Thyroid gland (tissue), 4 donors: ENCODE results near the gene SERPINB5. TPM values are rescaled to one million over a fixed set of nuclear protein-coding genes. Genes with fewer than 3 reads are reported as not detected.

Experiments used
- DNase-seq, 2 donors: peaks; one replicate each; pipeline ENCODE4 v3.0.0-alpha.2; 2019
- H3K27ac ChIP-seq, 3 donors: fragments of 200-600 bp; sonication (generic); 1 replicate in 2 of 3; 2 replicates in 1 of 3; pipeline ENCODE4 v1.5.1; 2016 to 2019; ENCODE audit warnings: mild to moderate bottlenecking in 1 of 3, moderate library complexity in 1 of 3
- H3K27me3 ChIP-seq: fragments of 200-600 bp; sonication (generic); one replicate; pipeline ENCODE4 v1.5.1; 2019
- H3K36me3 ChIP-seq, 2 donors: fragments of 200-600 bp; sonication (generic); one replicate each; pipeline ENCODE4 v1.5.1; 2016 to 2019
- H3K4me1 ChIP-seq, 2 donors: fragments of 200-600 bp; sonication (generic); one replicate each; pipeline ENCODE4 v1.5.1; 2017 to 2019
- H3K4me3 ChIP-seq, 3 donors: fragments of 200-600 bp; sonication (generic); replicated peaks in 1 of 3; 1 replicate in 2 of 3; 2 replicates in 1 of 3; pipeline ENCODE4 v1.5.1; 2016; ENCODE audit warnings: mild to moderate bottlenecking in 1 of 3
- H3K9me3 ChIP-seq: fragments of 200-600 bp; sonication (generic); one replicate; pipeline ENCODE4 v1.5.1; 2017
- CTCF ChIP-seq, 6 experiments: fragments of 200-600 bp in 3 of 6; fragments of 450-650 bp in 3 of 6; sonication (generic) in 3 of 6; IDR thresholded peaks; one replicate each; pipeline ENCODE4 v1.5.1; 2016 to 2019; ENCODE audit warnings: antibody characterized with exemption in 6 of 6, mild to moderate bottlenecking in 2 of 6, inconsistent platforms in 1 of 6, moderate library complexity in 1 of 6
- POLR2A ChIP-seq, 2 donors: fragments of 450-650 bp; IDR thresholded peaks; one replicate each; pipeline ENCODE4 v1.6.1; 2017; ENCODE audit warnings: antibody characterized with exemption in 2 of 2, mild to moderate bottlenecking in 2 of 2, moderate library complexity in 1 of 2
- WGBS, 2 donors: methylation state at CpG; one replicate each; pipeline ENCODE4 v1.1.5; 2017; 5-methylcytosine and 5-hydroxymethylcytosine counted together
- intact Hi-C: fragments of 100-400 bp; cut with DNase I; formaldehyde crosslinking; loops from one replicate; pipeline ENCODE4 v1.15.1; 2023
- total RNA-seq, 4 donors: library from RNA; depleted of rRNA; stranded (reverse); fragments of >200 nt; gene quantifications; one replicate each; pipeline ENCODE4 v1.2.3, GENCODE V29; 2016

The SERPINB5 gene
- total RNA-seq, 4 donors from 2014 or later, result not detected

GRCh38 chr18:63539904-63540510, 63.2 kb downstream of the SERPINB5 start:
- intact Hi-C loops, result no loop called here
- 42 to 44% methylated on average over 3 of the region's 3 CpGs for WGBS, 2 donors

GRCh38 chr18:63542069-63542468, 65.3 kb downstream of the SERPINB5 start, which contains the start of gene SERPINB12:
Gene SERPINB12 (plus strand): TSS chr18:63542369. CDS start chr18:63556160, 13,791 bp downstream.
- no peaks in the 10 kb centered on the region for H3K36me3 ChIP-seq
- WGBS, 2 donors, result 69 to 78% methylated on average over 1 of the region's 1 CpG
- H3K4me1 ChIP-seq, result peaks cover 0 to 3% of the 10 kb centered on the region in 2 donors
- intact Hi-C loops, result no loop called here
- TF ChIP-seq POLR2A (IDR thresholded peaks at IDR 0.05) (no peak), CTCF (IDR thresholded peaks at IDR 0.05) (no peak)
- no peak for DNase-seq
- H3K9me3 ChIP-seq, result no peaks in the 10 kb centered on the region
- no peaks in the 10 kb centered on the region for H3K27me3 ChIP-seq
- no peak within 1 kb of the TSS for H3K27ac ChIP-seq
- H3K4me3 ChIP-seq, result no peak within 1 kb of the TSS

More at GRCh38 chr18:63539904-63540510, 63.2 kb downstream of the SERPINB5 start:
- no peak for TF ChIP-seq POLR2A (IDR thresholded peaks at IDR 0.05)
- TF ChIP-seq CTCF (IDR thresholded peaks at IDR 0.05), result no peak
- Histone ChIP-seq H3K9me3 (no peaks in the 10 kb centered on the region), H3K27ac (no peak overlapping the region), H3K36me3 (no peaks in the 10 kb centered on the region), H3K4me1 (peaks cover 0 to 3% of the 10 kb centered on the region in 2 donors), H3K27me3 (no peaks in the 10 kb centered on the region), H3K4me3 (no peak overlapping the region)
- DNase-seq, result no peak

GRCh38 chr18:63544017-63544416, 67.3 kb downstream of the SERPINB5 start:
- H3K4me3 ChIP-seq, result no peak overlapping the region
- H3K4me1 ChIP-seq, result peaks cover 0 to 3% of the 10 kb centered on the region in 2 donors
- no peaks in the 10 kb centered on the region for H3K27me3 ChIP-seq
- H3K36me3 ChIP-seq, result no peaks in the 10 kb centered on the region
- intact Hi-C loops, result no loop called here
- TF ChIP-seq CTCF (IDR thresholded peaks at IDR 0.05) (no peak), POLR2A (IDR thresholded peaks at IDR 0.05) (no peak)
- DNase-seq, result no peak
- 83 to 87% methylated on average over 2 of the region's 2 CpGs for WGBS, 2 donors
- no peak overlapping the region for H3K27ac ChIP-seq
- H3K9me3 ChIP-seq, result no peaks in the 10 kb centered on the region

- TF ChIP-seq POLR2A (IDR thresholded peaks at IDR 0.05), result no peak
- no peak for TF ChIP-seq CTCF (IDR thresholded peaks at IDR 0.05)
- WGBS, 2 donors, result 72 to 85% methylated on average over 3 of the region's 3 CpGs
- Histone ChIP-seq H3K9me3 (no peaks in the 10 kb centered on the region), H3K4me3 (no peak overlapping the region), H3K36me3 (no peaks in the 10 kb centered on the region), H3K27ac (no peak overlapping the region), H3K27me3 (no peaks in the 10 kb centered on the region), H3K4me1 (peaks cover 0 to 2% of the 10 kb centered on the region in 2 donors)
- intact Hi-C loops, result no loop called here
- no peak for DNase-seq
Measured at GRCh38 chr18:63545000-63545399, 68.2 kb downstream of the SERPINB5 start.

GRCh38 chr18:63550068-63550467, 73.3 kb downstream of the SERPINB5 start:
- DNase-seq, result no peak
- Histone ChIP-seq H3K36me3 (no peaks in the 10 kb centered on the region), H3K4me1 (no peaks in the 10 kb centered on the region), H3K9me3 (no peaks in the 10 kb centered on the region), H3K4me3 (no peak overlapping the region), H3K27me3 (no peaks in the 10 kb centered on the region), H3K27ac (no peak overlapping the region)
- TF ChIP-seq CTCF (IDR thresholded peaks at IDR 0.05), result no peak
- TF ChIP-seq POLR2A (IDR thresholded peaks at IDR 0.05), result no peak
- WGBS, 2 donors, result 42 to 46% methylated on average over 1 of the region's 1 CpG
- intact Hi-C loops, result no loop called here
